HepG2 (cell line): ENCODE measurements around the gene SLC38A1. TPM values are rescaled to one million over a fixed set of nuclear protein-coding genes. Genes with fewer than 3 reads are reported as not detected.
A peak's percentile ranks its signal among the peaks of the same experiment; 100 is the strongest.

Experiments used
- AKNA ChIP-seq: sonication (generic); formaldehyde crosslinking; IDR thresholded peaks from 2 replicates; pipeline ENCODE4 v1.4.0; 2020; ENCODE audit warnings: missing genetic modification reagents, borderline replicate concordance
- KLF13 ChIP-seq: sonication (generic); formaldehyde crosslinking; IDR thresholded peaks from 2 replicates; pipeline ENCODE4 v1.4.0; 2020; ENCODE audit warnings: mild to moderate bottlenecking, missing genetic modification reagents
- MAFG ChIP-seq: sonication (generic); formaldehyde crosslinking; IDR thresholded peaks from 2 replicates; pipeline ENCODE4 v1.5.1; 2020; ENCODE audit warnings: mild to moderate bottlenecking, missing genetic modification reagents
- MXD3 ChIP-seq: IDR thresholded peaks from 2 replicates; pipeline ENCODE4 v1.6.1; 2016; ENCODE audit warnings: mild to moderate bottlenecking, missing biosample characterization, missing genetic modification reagents
- PLRG1 ChIP-seq: fragments of 450-650 bp; conservative IDR thresholded peaks from 2 replicates; pipeline ENCODE4 v1.6.1; 2016
- SRSF4 ChIP-seq: fragments of 200-400 bp; formaldehyde crosslinking; IDR thresholded peaks from one replicate; pipeline ENCODE4 v1.6.1; 2018; ENCODE audit warnings: mild to moderate bottlenecking, low read depth, low read length, moderate library complexity; ENCODE audit not compliant: poor library complexity, severe bottlenecking
- TOE1 ChIP-seq: sonication (generic); formaldehyde crosslinking; IDR thresholded peaks from 2 replicates; pipeline ENCODE4 v1.4.0; 2020; ENCODE audit warnings: mild to moderate bottlenecking, missing genetic modification reagents
- YY1 ChIP-seq: IDR thresholded peaks from 2 replicates; pipeline ENCODE4 v1.6.1; 2011; ENCODE audit warnings: low read length, low read depth, moderate library complexity, mild to moderate bottlenecking; ENCODE audit not compliant: insufficient read depth, insufficient replicate concordance
- ZBTB34 ChIP-seq: sonication (generic); formaldehyde crosslinking; IDR thresholded peaks from 2 replicates; pipeline ENCODE4 v1.8.0; 2022; ENCODE audit warnings: mild to moderate bottlenecking, missing genetic modification reagents
- ZBTB37 ChIP-seq: sonication (generic); formaldehyde crosslinking; IDR thresholded peaks from 2 replicates; pipeline ENCODE4 v1.4.0; 2020; ENCODE audit warnings: mild to moderate bottlenecking, missing genetic modification reagents
- ZFP82 ChIP-seq: sonication (generic); formaldehyde crosslinking; IDR thresholded peaks from 2 replicates; pipeline ENCODE4 v1.5.1; 2020; ENCODE audit warnings: mild to moderate bottlenecking, missing genetic modification reagents, borderline replicate concordance
- ZIK1 ChIP-seq: sonication (generic); formaldehyde crosslinking; IDR thresholded peaks from 2 replicates; pipeline ENCODE4 v1.5.0; 2020; ENCODE audit warnings: mild to moderate bottlenecking, low read depth, missing genetic modification reagents, borderline replicate concordance
- ZNF569 ChIP-seq: sonication (generic); formaldehyde crosslinking; IDR thresholded peaks from 2 replicates; pipeline ENCODE4 v1.5.0; 2020; ENCODE audit warnings: mild to moderate bottlenecking, missing genetic modification reagents, moderate library complexity, borderline replicate concordance
- ZNF720 ChIP-seq: sonication (generic); formaldehyde crosslinking; IDR thresholded peaks from 2 replicates; pipeline ENCODE4 v1.4.0; 2020; ENCODE audit warnings: missing genetic modification reagents
- ZSCAN20 ChIP-seq: sonication (generic); formaldehyde crosslinking; IDR thresholded peaks from 2 replicates; pipeline ENCODE4 v1.4.0; 2020; ENCODE audit warnings: missing genetic modification reagents, mild to moderate bottlenecking, borderline replicate concordance
- ZSCAN25 ChIP-seq: sonication (generic); formaldehyde crosslinking; IDR thresholded peaks from 2 replicates; pipeline ENCODE4 v1.8.0; 2022; ENCODE audit warnings: mild to moderate bottlenecking, missing genetic modification reagents
- ZSCAN30 ChIP-seq: sonication (generic); formaldehyde crosslinking; IDR thresholded peaks from 2 replicates; pipeline ENCODE4 v1.5.0; 2020; ENCODE audit warnings: mild to moderate bottlenecking, missing genetic modification reagents
- polyA plus RNA-seq, 8 experiments: library from polyadenylated mRNA; depleted of rRNA in 3 of 8; stranded (reverse) in 7 of 8; unstranded in 1 of 8; fragments of >200 nt; fragmentation: Illumina TruSeq in 4 of 8; extraction: Trizol in 4 of 8; gene quantifications; 2 replicates each; pipeline versions ENCODE4 v1.2.1 to v1.2.3, GENCODE V29; 2011 to 2016; ENCODE audit warnings: low read depth in 4 of 8, missing spikeins in 1 of 8, mixed read lengths in 1 of 8; ENCODE audit not compliant: insufficient read depth in 1 of 8
- total RNA-seq, 5 experiments: library from RNA; depleted of rRNA; stranded (reverse); fragments of >200 nt; fragmentation: Illumina TruSeq; extraction: Trizol; gene quantifications; 2 replicates each; pipeline ENCODE4 v1.2.3, GENCODE V29; 2016; ENCODE audit warnings: low read depth in 1 of 5

The SLC38A1 gene
- total and polyA plus RNA-seq, 2 of the 13 experiments (the other 11 are each of a cell fraction or from before 2014, with no cell fraction given), result 47.0 to 50.6 TPM

GRCh38 chr12:46268583-46269428 is at the start of gene SLC38A1 (continued):
- TF ChIP-seq AKNA (CRISPR knock-in tag) (peak; percentile 82; the same call in 1 of the 2 replicates), ZBTB37 (CRISPR knock-in tag) (peak; percentile 76; the same call in 1 of the 2 replicates), ZSCAN30 (CRISPR knock-in tag) (peak; percentile 84; the same call in 1 of the 2 replicates), SRSF4 (no peak), ZBTB34 (peak; percentile 77; the same call in 1 of the 2 replicates), ZFP82 (CRISPR knock-in tag) (peak; percentile 96), MAFG (no peak), ZSCAN20 (CRISPR knock-in tag) (peak; percentile 62; the same call in 1 of the 2 replicates), KLF13 (CRISPR knock-in tag) (no peak), ZSCAN25 (CRISPR knock-in tag) (peak; percentile 84; the same call in 1 of the 2 replicates), ZIK1 (CRISPR knock-in tag) (peak; percentile 98), ZNF720 (CRISPR knock-in tag) (no peak), ZNF569 (CRISPR knock-in tag) (no peak), TOE1 (CRISPR knock-in tag) (0 out of 2 replicates have a peak, but pooled peaks have one; percentile 67), PLRG1 (no peak), YY1 (peak; percentile 65), MXD3 (CRISPR knock-in tag) (peak; percentile 87)
